Activated CD4-positive, alpha-beta T cell treated with anti-CD3 and anti-CD28 coated beads for 36 hours (primary cell): ENCODE data around the gene OR2T35. TPM values are rescaled to one million over a fixed set of nuclear protein-coding genes. Genes with fewer than 3 reads are reported as not detected.

Experiments
- ATAC-seq: fragments of 200-7000 bp; cut with Tn5 transposase; one replicate; pipeline ENCODE4 v1.10.0; 2021; ENCODE audit warnings: mild to moderate bottlenecking, moderate library complexity
- CTCF ChIA-PET: fragments of 350-600 bp; sonication (Branson Sonifier 250); formaldehyde crosslinking; loops from one replicate; lab custom pipeline; 2021; ENCODE audit warnings: antibody characterized with exemption; lab: Charles Lee
- POLR2A ChIA-PET: fragments of 350-600 bp; sonication (Branson Sonifier 250); formaldehyde crosslinking; loops from one replicate; lab custom pipeline; 2021; ENCODE audit warnings: antibody characterized with exemption, inconsistent platforms; lab: Charles Lee
- DNase-seq: peaks from one replicate; pipeline ENCODE4 v3.0.0-alpha.2; 2020
- H3K27ac Mint-ChIP-seq: one replicate; pipeline ENCODE4 v1.8.0; 2021; ENCODE audit warnings: mixed read lengths
- H3K27me3 Mint-ChIP-seq: one replicate; pipeline ENCODE4 v1.8.0; 2021; ENCODE audit warnings: mixed read lengths
- H3K36me3 Mint-ChIP-seq: one replicate; pipeline ENCODE4 v1.8.0; 2021; ENCODE audit warnings: low read depth, mixed read lengths
- H3K4me1 Mint-ChIP-seq: one replicate; pipeline ENCODE4 v1.8.0; 2021; ENCODE audit warnings: mixed read lengths
- H3K4me3 Mint-ChIP-seq: one replicate; pipeline ENCODE4 v1.8.0; 2021; ENCODE audit warnings: mild to moderate bottlenecking, moderate library complexity, mixed read lengths
- H3K9me3 Mint-ChIP-seq: one replicate; pipeline ENCODE4 v1.8.0; 2021; ENCODE audit warnings: low read depth, mixed read lengths
- intact Hi-C, 2 experiments: fragments of 100-400 bp; cut with DNase I in 1 of 2; cut with micrococcal nuclease in 1 of 2; formaldehyde crosslinking; loops; one replicate each; pipeline versions ENCODE4 v1.14.2 to v1.15.1; 2022 to 2024; cut with DNase I, micrococcal nuclease
- total RNA-seq, 2 experiments: library from RNA; stranded (reverse); gene quantifications; one replicate each; pipeline ENCODE4 v1.2.3, GENCODE V29; 2021

The OR2T35 gene
- total RNA-seq, 2 experiments from 2014 or later = not detected

- ChIA-PET POLR2A (no interaction called here), CTCF (no interaction called here)
- DNase-seq (no peak), ATAC-seq (no peak)
- Mint-ChIP-seq H3K27ac (no peak overlapping the region), H3K27me3 (no peaks in the 10 kb centered on the region), H3K36me3 (no peaks in the 10 kb centered on the region), H3K4me3 (no peak overlapping the region), H3K4me1 (peaks cover 6% of the 10 kb centered on the region), H3K9me3 (no peaks in the 10 kb centered on the region)
- intact Hi-C loops = no loop called here
These were observed 52.4 kb downstream of the OR2T35 start for GRCh38 chr1:248592655-248593054.

- intact Hi-C loops = no loop called here
- Mint-ChIP-seq H3K4me1 (no peaks in the 10 kb centered on the region), H3K36me3 (no peaks in the 10 kb centered on the region), H3K4me3 (no peak overlapping the region), H3K9me3 (no peaks in the 10 kb centered on the region), H3K27me3 (peaks cover 2% of the 10 kb centered on the region), H3K27ac (no peak overlapping the region)
- POLR2A ChIA-PET = no interaction called here
- CTCF ChIA-PET = no interaction called here
- no peak for DNase-seq
- ATAC-seq = no peak
These were observed 55.0 kb downstream of the OR2T35 start for GRCh38 chr1:248590055-248590454.

- Mint-ChIP-seq H3K4me1 (no peaks in the 10 kb centered on the region), H3K4me3 (no peak overlapping the region), H3K9me3 (no peaks in the 10 kb centered on the region), H3K36me3 (no peaks in the 10 kb centered on the region), H3K27me3 (peaks cover 2% of the 10 kb centered on the region), H3K27ac (no peak overlapping the region)
- no peak for ATAC-seq
- no peak for DNase-seq
- ChIA-PET CTCF (no interaction called here), POLR2A (no interaction called here)
- intact Hi-C loops = no loop called here
These were observed 55.7 kb downstream of the OR2T35 start for GRCh38 chr1:248589334-248589733.

Other genes with a start within 250 kb of the OR2T35 start
- not detected for gene OR2T1, start 242.2 kb downstream of the OR2T35 start, total RNA-seq
- gene OR2T2, start 199.6 kb downstream of the OR2T35 start, total RNA-seq = not detected
- gene OR2T3, start 171.9 kb downstream of the OR2T35 start, total RNA-seq = not detected
- gene OR2T5, start 156.7 kb downstream of the OR2T35 start, total RNA-seq = not detected
- gene OR2G6, start 137.2 kb downstream of the OR2T35 start, total RNA-seq = not detected
- gene OR2T29, start 82.5 kb downstream of the OR2T35 start, total RNA-seq = not detected
- gene OR2T34, start 70.5 kb downstream of the OR2T35 start, total RNA-seq = not detected
- not detected for gene OR2T10, start 47.6 kb downstream of the OR2T35 start, total RNA-seq
- not detected for gene OR2T11, start 10.2 kb downstream of the OR2T35 start, total RNA-seq
- gene OR2T27, start 10.2 kb upstream of the OR2T35 start, total RNA-seq = not detected
- not detected for gene OR14I1, start 57.5 kb upstream of the OR2T35 start, total RNA-seq
- gene LYPD8, start 110.5 kb upstream of the OR2T35 start, total RNA-seq = not detected
- 10 to 100 TPM; 20.1 to 21.3 TPM for gene SH3BP5L, start 180.6 kb upstream of the OR2T35 start, total RNA-seq
- 10 to 100 TPM; 39.5 to 49.4 TPM for gene ZNF672, start 192.9 kb upstream of the OR2T35 start, total RNA-seq
- 10 to 100 TPM; 75.9 to 92.3 TPM for gene ZNF692, start 213.8 kb upstream of the OR2T35 start, total RNA-seq